ENCODE data around the gene SLC9A3.

The SLC9A3 gene

DNA sequence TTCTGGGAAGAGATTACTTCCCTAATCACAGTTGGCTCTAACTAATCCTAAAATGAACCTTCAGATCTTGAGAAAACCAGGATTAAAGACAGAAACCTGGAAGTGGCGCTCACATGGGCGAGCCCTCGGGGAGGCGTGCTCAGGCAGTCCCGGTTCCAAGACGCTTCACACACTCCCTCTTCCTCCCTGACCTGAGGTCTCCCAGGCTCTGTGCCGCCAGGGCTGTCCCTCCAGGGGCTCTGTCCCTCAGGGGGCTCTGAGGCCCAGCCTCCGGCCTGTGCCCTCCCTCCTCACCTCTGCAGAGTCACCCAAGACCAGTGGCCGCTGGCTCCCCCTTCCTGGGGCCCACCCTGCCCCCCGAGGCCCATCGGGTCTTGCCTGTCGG, 10.2 kb downstream of the SLC9A3 start:
- H3K36me3 ChIP-seq (ENCODE audit: insufficient read depth, low read length): no peaks in the 10 kb centered on the region
- TF ChIP-seq, protein P1, sequence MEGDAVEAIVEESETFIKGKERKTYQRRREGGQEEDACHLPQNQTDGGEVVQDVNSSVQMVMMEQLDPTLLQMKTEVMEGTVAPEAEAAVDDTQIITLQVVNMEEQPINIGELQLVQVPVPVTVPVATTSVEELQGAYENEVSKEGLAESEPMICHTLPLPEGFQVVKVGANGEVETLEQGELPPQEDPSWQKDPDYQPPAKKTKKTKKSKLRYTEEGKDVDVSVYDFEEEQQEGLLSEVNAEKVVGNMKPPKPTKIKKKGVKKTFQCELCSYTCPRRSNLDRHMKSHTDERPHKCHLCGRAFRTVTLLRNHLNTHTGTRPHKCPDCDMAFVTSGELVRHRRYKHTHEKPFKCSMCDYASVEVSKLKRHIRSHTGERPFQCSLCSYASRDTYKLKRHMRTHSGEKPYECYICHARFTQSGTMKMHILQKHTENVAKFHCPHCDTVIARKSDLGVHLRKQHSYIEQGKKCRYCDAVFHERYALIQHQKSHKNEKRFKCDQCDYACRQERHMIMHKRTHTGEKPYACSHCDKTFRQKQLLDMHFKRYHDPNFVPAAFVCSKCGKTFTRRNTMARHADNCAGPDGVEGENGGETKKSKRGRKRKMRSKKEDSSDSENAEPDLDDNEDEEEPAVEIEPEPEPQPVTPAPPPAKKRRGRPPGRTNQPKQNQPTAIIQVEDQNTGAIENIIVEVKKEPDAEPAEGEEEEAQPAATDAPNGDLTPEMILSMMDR (IDR thresholded peaks at IDR 0.05; ENCODE audit: borderline replicate concordance, extremely low read depth, low read length, poor library complexity, severe bottlenecking): no peak
- no peak for TF ChIP-seq EZH2 (IDR thresholded peaks at IDR 0.05; ENCODE audit: borderline replicate concordance, low read depth, low read length, severe bottlenecking)
- no peak overlapping the region for H2AFZ ChIP-seq (ENCODE audit: low read depth, low read length)
- no peaks in the 10 kb centered on the region for H3K4me1 ChIP-seq (ENCODE audit: insufficient read depth, low read length)
- H3K4me2 ChIP-seq (ENCODE audit: insufficient read depth, low read length): no peak overlapping the region
- ATAC-seq (ENCODE audit: insufficient read depth, low read depth) (no peak), DNase-seq (no peak)
- no peaks in the 10 kb centered on the region for H4K20me1 ChIP-seq (ENCODE audit: insufficient read depth, low read length)
- no peaks in the 10 kb centered on the region for H3K27me3 ChIP-seq (ENCODE audit: insufficient read depth, low read length, poor library complexity)
- no peak overlapping the region for H3K27ac ChIP-seq (ENCODE audit: low read length)
- H3K9ac ChIP-seq (ENCODE audit: low read depth, low read length): no peak overlapping the region
- no peak overlapping the region for H3K4me3 ChIP-seq (ENCODE audit: low read depth in 1 of 2, low read length in 2 of 2)
- no peaks in the 10 kb centered on the region for H3K79me2 ChIP-seq (ENCODE audit: insufficient read depth, low read length)
- H3K9me3 ChIP-seq (ENCODE audit: insufficient read depth, low read length, severe bottlenecking): no peaks in the 10 kb centered on the region

DNA sequence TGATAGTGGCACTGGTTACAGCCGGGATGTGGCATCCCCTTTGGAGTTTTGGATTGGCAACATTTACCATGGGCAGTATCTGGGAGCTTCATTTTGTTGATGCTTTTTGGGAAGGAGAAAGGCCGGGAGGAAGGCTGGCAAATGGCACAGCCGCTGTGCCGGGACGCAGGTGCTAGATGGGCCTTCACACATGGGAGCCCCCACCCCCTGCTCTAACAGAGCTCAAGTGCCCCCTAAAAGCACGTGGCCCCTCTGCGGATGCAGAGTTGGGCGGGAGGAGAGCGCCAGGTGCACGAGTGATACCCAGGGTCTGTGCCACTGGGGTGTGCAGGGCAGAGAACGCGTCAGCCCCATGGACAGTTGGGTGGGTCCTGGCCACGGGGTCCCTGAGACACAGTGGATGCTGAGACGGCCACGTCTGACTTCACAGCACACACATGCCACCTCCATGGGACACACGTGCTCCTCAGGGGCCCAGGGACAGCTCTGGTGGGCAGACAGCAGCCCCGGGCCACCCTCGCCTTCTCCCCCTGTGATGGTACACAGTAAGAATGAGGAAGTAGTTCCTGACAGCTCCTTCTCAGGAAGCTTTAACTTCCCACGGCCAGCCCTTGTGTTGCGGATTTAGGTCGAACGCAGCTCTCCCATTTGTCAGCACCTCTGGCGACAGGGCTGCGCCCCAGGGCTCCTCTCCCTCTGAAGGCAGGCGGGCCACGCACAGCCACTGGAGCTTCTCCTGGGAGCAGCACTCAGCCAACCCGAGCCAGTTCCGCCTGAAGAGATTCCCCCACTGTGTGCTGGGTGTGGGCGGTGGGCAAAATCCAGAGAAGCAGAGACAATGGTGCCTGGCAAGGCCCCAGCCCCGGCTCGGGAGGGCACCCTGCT, 10.8 kb downstream of the SLC9A3 start:
- Histone ChIP-seq H2AFZ (ENCODE audit: low read depth, low read length) (no peak overlapping the region), H3K9ac (ENCODE audit: low read depth, low read length) (no peak overlapping the region), H3K4me2 (ENCODE audit: insufficient read depth, low read length) (no peak overlapping the region), H3K9me3 (ENCODE audit: insufficient read depth, low read length, severe bottlenecking) (no peaks in the 10 kb centered on the region), H3K36me3 (ENCODE audit: insufficient read depth, low read length) (no peaks in the 10 kb centered on the region), H3K4me1 (ENCODE audit: insufficient read depth, low read length) (no peaks in the 10 kb centered on the region), H3K27me3 (ENCODE audit: insufficient read depth, low read length, poor library complexity) (no peaks in the 10 kb centered on the region), H3K27ac (ENCODE audit: low read length) (no peak overlapping the region), H4K20me1 (ENCODE audit: insufficient read depth, low read length) (no peaks in the 10 kb centered on the region), H3K79me2 (ENCODE audit: insufficient read depth, low read length) (no peaks in the 10 kb centered on the region), H3K4me3 (ENCODE audit: low read depth in 1 of 2, low read length in 2 of 2) (no peak overlapping the region)
- no peak for DNase-seq
- no peak for TF ChIP-seq EZH2 (IDR thresholded peaks at IDR 0.05; ENCODE audit: borderline replicate concordance, low read depth, low read length, severe bottlenecking)
- TF ChIP-seq, protein P1 (IDR thresholded peaks at IDR 0.05; ENCODE audit: borderline replicate concordance, extremely low read depth, low read length, poor library complexity, severe bottlenecking): no peak
- no peak for ATAC-seq (ENCODE audit: insufficient read depth, low read depth)

DNA sequence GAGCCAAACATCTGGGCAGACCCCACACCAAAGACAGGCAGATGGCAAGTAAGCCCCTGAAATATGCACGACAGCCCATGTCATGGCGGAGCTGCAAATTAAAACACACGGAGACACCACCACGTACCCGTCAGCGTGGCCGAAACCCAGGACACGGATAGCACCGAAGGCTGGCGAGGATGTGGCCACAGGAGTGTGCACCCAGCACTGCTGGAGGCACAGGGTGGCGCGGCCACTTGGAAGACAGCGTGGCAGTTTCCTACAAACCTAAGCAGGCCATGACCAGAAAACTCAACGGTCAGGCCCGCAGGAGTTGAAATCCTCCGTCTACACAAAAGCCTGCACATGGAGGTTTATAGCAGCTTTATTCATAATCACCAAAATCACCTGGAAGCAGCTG, 12.8 kb downstream of the SLC9A3 start:
- Histone ChIP-seq H4K20me1 (ENCODE audit: insufficient read depth, low read length) (no peaks in the 10 kb centered on the region), H3K27me3 (ENCODE audit: insufficient read depth, low read length, poor library complexity) (no peaks in the 10 kb centered on the region), H3K36me3 (ENCODE audit: insufficient read depth, low read length) (no peaks in the 10 kb centered on the region), H2AFZ (ENCODE audit: low read depth, low read length) (no peak overlapping the region), H3K9me3 (ENCODE audit: insufficient read depth, low read length, severe bottlenecking) (no peaks in the 10 kb centered on the region), H3K4me3 (ENCODE audit: low read depth in 1 of 2, low read length in 2 of 2) (no peak overlapping the region), H3K79me2 (ENCODE audit: insufficient read depth, low read length) (no peaks in the 10 kb centered on the region), H3K4me2 (ENCODE audit: insufficient read depth, low read length) (no peak overlapping the region), H3K9ac (ENCODE audit: low read depth, low read length) (no peak overlapping the region), H3K4me1 (ENCODE audit: insufficient read depth, low read length) (no peaks in the 10 kb centered on the region), H3K27ac (ENCODE audit: low read length) (no peak overlapping the region)
- ATAC-seq (ENCODE audit: insufficient read depth, low read depth): no peak
- DNase-seq: no peak
- no peak for TF ChIP-seq EZH2 (IDR thresholded peaks at IDR 0.05; ENCODE audit: borderline replicate concordance, low read depth, low read length, severe bottlenecking)
- TF ChIP-seq, protein P1 (IDR thresholded peaks at IDR 0.05; ENCODE audit: borderline replicate concordance, extremely low read depth, low read length, poor library complexity, severe bottlenecking): no peak

Data from DND-41 (cell line).